Breast epithelium (tissue), 3 donors: ENCODE measurements around the gene PSORS1C1.
"Not testable (repeated sequence)": the region's sequence is repeated elsewhere in the genome, so short reads cannot be mapped to it uniquely, and the experiment has no call there.

ENCODE experiments used
- CTCF ChIP-seq, 3 donors: fragments of 450-650 bp; IDR thresholded peaks; one replicate each; pipeline ENCODE4 v1.5.1; 2016 to 2017; ENCODE audit warnings: antibody characterized with exemption in 3 of 3, mild to moderate bottlenecking in 3 of 3, moderate library complexity in 3 of 3
- POLR2A ChIP-seq: fragments of 450-650 bp; IDR thresholded peaks from one replicate; pipeline ENCODE4 v1.6.1; 2016; ENCODE audit warnings: antibody characterized with exemption, mild to moderate bottlenecking, moderate library complexity
- POLR2AphosphoS5 ChIP-seq, 3 donors: sonication (generic); formaldehyde crosslinking; IDR thresholded peaks; one replicate each; pipeline ENCODE4 v1.6.1; 2017; ENCODE audit warnings: antibody characterized with exemption in 3 of 3

GRCh38 chr6:31183287-31183686, 68.7 kb downstream of the PSORS1C1 start:
- not testable (repeated sequence) for TF ChIP-seq CTCF (IDR thresholded peaks at IDR 0.05); POLR2AphosphoS5 (IDR thresholded peaks at IDR 0.05); POLR2A
